SH-SY5Y (cell line): ENCODE data around the gene PCNP.

Experiments used
- GATA2 ChIP-seq: IDR thresholded peaks from 2 replicates; pipeline ENCODE4 v1.6.1; 2011; ENCODE audit warnings: mild to moderate bottlenecking, low read depth, low read length
- GATA3 ChIP-seq: IDR thresholded peaks from 2 replicates; pipeline ENCODE4 v1.6.1; 2011; ENCODE audit warnings: low read depth, mild to moderate bottlenecking, low read length, moderate library complexity

Gene PCNP

GRCh38 chr3:101638261-101638745 lies 64.3 kb downstream of the PCNP start:
- TF ChIP-seq GATA2, result no peak
- no peak for TF ChIP-seq GATA3

- TF ChIP-seq GATA2, result no peak
- no peak for TF ChIP-seq GATA3
Measured at GRCh38 chr3:101639280-101639963, 65.4 kb downstream of the PCNP start.

GRCh38 chr3:101640256-101640655 lies 66.3 kb downstream of the PCNP start:
- TF ChIP-seq GATA2 (no peak), GATA3 (no peak)

- TF ChIP-seq GATA2, result no peak
- no peak for TF ChIP-seq GATA3
Measured at GRCh38 chr3:101642441-101642840, 68.5 kb downstream of the PCNP start.

GRCh38 chr3:101643009-101643844 lies 69.2 kb downstream of the PCNP start:
- TF ChIP-seq GATA3 (no peak), GATA2 (no peak)
